ELF-1 (cell line): ENCODE measurements around the gene TNFRSF19.

Experiments
- DNase-seq: peaks from one replicate; pipeline ENCODE4 v3.0.0-alpha.2; 2016; ENCODE audit warnings: low read depth, low spot score

TNFRSF19 gene

DNA sequence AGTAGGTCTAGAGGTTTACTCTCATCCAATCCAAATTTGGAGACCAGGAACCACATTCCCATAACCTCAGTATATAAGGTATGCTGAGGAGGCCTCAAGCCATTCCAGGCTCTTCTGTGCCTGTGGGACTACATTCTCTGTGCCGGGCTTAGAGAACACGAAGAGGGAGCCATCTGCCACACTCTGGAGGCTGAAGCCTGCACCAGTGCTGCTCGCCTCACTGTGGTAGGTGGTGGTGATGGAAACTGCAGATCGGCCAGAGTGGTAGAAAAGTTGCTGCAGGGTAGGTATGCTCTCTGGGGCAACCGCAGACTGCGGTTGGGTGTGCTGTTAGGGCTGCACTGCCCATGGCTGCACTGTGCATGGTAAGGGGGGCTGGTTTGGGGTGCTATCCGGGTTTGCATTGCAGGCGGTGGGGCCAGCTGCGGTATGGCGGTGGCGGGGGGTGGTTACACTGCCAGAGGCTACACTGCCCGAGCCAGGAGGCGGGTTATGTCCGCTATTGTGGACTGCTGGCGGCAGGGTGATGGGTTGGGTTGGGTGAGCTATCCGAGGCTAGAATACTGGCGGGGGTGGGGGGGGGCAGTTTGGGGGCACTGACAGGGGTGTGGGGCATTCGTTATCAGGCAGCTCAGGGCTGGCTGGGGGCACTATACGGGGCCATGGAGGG, 145.0 kb downstream of the TNFRSF19 start:
- DNase-seq: peak; percentile 39

DNA sequence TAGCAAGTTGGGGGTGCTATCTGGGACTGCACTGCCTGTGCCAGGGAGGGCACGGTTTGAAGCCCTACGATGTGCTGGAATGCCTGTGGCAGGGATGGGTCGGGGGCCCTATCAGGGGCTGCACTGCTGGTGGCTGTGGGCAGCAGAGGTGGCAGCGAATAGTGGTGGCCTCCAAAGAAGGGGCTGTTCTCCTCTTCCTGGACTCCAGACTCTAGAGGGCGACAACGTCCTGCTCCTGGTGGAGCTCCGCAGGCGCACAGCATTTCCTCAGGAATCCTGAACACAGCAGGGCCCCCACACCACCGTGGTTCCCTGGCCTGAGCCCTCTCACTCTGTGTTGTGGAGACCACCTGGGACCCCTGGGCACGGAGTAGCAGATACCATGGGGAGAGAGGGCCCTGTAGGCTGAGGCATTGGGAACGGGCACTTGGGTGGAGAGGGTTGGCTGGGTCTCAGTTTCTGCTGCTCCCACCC, 145.6 kb downstream of the TNFRSF19 start:
- DNase-seq: peak; percentile 58

DNA sequence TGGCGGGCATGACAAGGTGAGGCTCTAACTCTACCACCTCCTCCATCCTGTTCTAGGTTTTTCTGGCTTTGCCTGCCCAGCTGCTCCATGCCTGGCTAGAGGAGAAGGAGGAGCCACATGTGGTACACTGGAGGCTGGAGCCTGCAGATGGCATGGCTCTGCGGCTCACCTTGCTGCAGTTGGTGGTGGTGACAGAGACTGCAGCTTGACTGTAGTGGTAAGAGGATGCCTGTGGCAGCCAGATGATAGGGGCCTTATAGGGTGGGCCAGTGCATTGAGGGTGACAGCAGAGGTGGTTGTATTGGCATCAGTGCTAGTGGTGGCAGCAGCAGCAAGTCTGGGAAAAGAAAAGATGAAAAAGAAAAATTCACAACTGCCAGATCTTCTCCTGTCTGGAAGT, 146.2 kb downstream of the TNFRSF19 start:
- DNase-seq: no peak

DNA sequence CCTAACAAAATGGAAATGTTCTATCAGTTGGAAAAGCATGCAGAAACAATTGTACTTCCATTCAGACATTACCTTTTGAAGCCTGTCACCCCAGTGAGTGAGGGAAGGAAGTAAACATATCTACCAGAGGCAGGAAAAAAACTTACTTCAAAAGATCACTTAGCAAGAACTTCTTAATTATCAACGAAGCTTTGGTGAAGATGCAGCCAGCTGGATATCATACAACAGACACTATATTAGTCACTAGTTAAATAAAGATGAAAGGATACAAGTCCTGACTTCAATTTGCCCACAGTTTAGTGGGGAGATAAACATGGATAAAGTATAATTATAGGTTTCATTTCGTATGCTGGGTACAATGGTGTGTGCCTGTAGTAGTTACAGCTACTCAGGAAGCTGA, 148.8 kb downstream of the TNFRSF19 start:
- no peak for DNase-seq

DNA sequence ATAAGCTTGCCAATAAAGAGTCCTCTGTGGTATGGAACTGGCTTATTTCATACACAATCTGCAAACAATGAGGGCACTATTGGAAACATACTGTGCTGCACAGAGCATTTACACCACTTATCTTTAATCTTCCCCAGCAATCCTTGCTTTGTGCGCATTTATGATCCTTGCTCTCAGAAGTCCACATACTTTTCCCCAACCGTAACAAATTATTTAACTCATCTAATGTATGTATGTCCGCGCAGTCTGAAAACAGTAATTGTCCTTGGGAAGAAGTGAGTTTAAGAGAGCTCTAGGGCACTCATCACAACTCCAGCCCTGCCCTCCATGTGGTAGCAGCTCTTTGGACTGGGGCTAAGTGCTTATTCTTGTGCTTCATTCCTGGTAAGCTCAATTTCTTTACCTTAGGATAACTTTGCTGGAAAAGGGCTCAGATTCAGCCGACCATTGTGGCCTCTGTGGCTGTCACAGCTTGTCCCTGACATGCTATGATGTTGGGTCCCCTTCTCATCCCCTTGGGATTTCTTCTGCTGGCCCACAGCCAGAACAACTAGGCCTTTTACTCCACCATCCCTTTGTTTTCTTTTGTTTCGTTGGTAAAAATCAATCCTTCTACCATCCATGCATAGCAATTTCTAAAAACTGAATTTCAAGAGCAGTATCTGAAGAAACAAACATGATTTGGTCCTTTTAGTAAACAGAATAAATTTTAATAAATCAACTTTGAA, 152.7 kb downstream of the TNFRSF19 start:
- DNase-seq: no peak

DNA sequence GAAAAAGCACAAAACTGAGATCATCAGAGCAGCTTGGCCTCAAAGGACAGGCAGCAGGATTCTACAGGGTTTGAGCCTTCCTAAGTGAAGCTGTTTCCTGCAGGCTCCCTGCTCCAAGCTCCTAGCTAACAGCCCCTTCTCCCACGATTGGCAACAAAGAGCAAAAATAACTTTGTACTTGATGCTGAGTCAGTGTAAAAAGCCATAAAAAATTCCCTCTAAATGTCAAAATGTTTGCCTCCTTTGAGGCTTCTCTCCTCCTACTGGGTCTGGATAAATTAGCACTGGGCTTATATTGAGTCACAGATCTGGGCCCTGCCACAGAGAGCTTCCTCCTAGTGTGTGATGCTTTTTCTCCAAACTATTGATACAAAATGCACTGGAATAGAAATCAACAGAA, 153.3 kb downstream of the TNFRSF19 start:
- DNase-seq: no peak

DNA sequence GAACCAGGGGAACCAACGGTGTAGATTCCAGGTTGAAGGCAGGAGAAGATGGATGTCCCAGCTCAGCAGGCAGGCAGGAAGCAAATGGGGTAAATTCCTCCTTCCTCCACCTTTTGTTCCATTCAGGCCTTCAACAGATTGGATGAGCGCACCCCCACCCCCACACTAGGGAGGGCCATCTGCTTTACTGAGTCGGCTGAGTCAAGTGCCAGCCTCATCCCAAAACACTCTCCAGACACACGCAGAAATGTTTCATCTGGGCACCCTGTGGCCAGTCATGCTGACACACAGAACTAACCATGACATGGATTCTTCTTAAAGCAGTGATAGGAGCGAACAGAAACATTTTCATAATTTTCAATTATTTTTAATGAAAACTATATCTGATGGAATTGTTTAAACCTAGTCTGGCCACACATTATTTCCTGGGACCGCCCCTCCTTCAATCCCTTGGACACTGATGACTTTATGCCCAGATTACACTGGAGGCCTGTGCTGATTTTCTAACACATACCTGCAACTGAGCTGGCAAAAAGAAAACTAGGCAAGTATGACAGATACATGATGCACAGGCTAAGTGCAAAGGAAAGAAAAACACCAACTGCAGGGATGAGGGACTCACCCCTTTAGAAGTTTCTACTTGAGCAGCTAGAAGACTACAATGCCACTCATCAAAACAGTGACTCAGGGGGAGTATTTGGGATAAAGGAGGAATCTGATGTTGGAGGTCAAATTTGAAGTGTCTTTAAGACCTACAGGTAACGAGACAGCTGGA, 154.2 kb downstream of the TNFRSF19 start:
- DNase-seq: peak; percentile 46
